22Rv1 (cell line): ENCODE data around the gene CAPN1.

Source experiments
- CTCF ChIP-seq: fragments of 450-650 bp; IDR thresholded peaks from 2 replicates; pipeline ENCODE4 v1.5.1; 2017; ENCODE audit warnings: mild to moderate bottlenecking
- ZFX ChIP-seq: fragments of 450-650 bp; IDR thresholded peaks from 2 replicates; pipeline ENCODE4 v1.6.1; 2017; ENCODE audit warnings: antibody characterized with exemption, borderline replicate concordance

GRCh38 chr11:65211293-65212105 lies 29.8 kb downstream of the CAPN1 start:
- TF ChIP-seq CTCF = no peak
- no peak for TF ChIP-seq ZFX
